ENCODE results near the gene CRIP3. TPM values are rescaled to one million over a fixed set of nuclear protein-coding genes. Genes with fewer than 3 reads are reported as not detected.

CRIP3 gene
- total and polyA plus RNA-seq, 2 of the 8 experiments (the other 6 are each of a cell fraction or from before 2014, with no cell fraction given), result 34.0 to 46.3 TPM

DNA sequence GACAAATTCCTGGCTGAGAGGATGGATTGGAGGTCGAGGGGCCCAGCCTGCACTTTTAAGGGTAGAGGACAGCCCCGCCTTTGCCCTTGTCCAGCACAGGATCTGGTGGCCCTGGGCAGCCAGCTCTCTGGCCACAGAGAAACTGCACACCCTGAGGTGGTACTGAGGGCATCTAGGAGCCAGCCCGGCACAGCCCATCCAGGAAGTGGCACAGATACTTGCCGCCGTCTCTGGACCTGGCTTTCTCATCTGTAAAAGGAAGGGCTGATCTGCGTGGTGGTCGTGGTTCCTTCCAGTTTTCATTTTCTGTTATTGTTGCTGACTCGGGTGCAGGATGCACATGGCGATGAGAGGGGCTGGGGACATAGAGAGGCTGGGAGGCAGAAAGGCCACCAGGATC, 26.6 kb downstream of the CRIP3 start (continued):
- TF ChIP-seq, protein P1, sequence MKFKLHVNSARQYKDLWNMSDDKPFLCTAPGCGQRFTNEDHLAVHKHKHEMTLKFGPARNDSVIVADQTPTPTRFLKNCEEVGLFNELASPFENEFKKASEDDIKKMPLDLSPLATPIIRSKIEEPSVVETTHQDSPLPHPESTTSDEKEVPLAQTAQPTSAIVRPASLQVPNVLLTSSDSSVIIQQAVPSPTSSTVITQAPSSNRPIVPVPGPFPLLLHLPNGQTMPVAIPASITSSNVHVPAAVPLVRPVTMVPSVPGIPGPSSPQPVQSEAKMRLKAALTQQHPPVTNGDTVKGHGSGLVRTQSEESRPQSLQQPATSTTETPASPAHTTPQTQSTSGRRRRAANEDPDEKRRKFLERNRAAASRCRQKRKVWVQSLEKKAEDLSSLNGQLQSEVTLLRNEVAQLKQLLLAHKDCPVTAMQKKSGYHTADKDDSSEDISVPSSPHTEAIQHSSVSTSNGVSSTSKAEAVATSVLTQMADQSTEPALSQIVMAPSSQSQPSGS (IDR thresholded peaks at IDR 0.05; ENCODE audit: low read length), result no peak
- TF ChIP-seq EP300 (IDR thresholded peaks at IDR 0.05; ENCODE audit: borderline replicate concordance in 1 of 2, low read depth in 2 of 2, low read length in 2 of 2) (no peak), CREB1 (IDR thresholded peaks at IDR 0.05) (no peak)
